Activated T-helper 17 cell treated with anti-CD3 and anti-CD28 coated beads, Interleukin-2, amount 50 U/mL, for 72 hours (primary cell): ENCODE measurements around the gene BCL6B. TPM values are rescaled to one million over a fixed set of nuclear protein-coding genes. Genes with fewer than 3 reads are reported as not detected.

Experiments used
- ATAC-seq: fragments of 150-1000 bp; cut with Tn5 transposase; replicated peaks from 2 replicates; pipeline ENCODE4 v1.10.0; 2021; ENCODE audit warnings: mild to moderate bottlenecking, moderate library complexity
- H3K27ac Mint-ChIP-seq: one replicate; pipeline ENCODE4 v1.8.0; 2022; ENCODE audit warnings: mixed read lengths
- H3K27me3 Mint-ChIP-seq: one replicate; pipeline ENCODE4 v1.8.0; 2022; ENCODE audit warnings: mixed read lengths
- H3K36me3 Mint-ChIP-seq: one replicate; pipeline ENCODE4 v1.8.0; 2022; ENCODE audit warnings: low read depth, mild to moderate bottlenecking, mixed read lengths
- H3K4me1 Mint-ChIP-seq: one replicate; pipeline ENCODE4 v1.8.0; 2022; ENCODE audit warnings: mixed read lengths
- H3K4me3 Mint-ChIP-seq: one replicate; pipeline ENCODE4 v1.8.0; 2022; ENCODE audit warnings: mild to moderate bottlenecking, mixed read lengths
- H3K9me3 Mint-ChIP-seq: one replicate; pipeline ENCODE4 v1.8.0; 2022; ENCODE audit warnings: mixed read lengths
- total RNA-seq, 2 donors: library from RNA; stranded (reverse); gene quantifications; one replicate each; pipeline ENCODE4 v1.2.3, GENCODE V29; 2022

Gene BCL6B
- total RNA-seq, 2 donors from 2014 or later: 0.50 to 2.3 TPM

- peaks cover 82% of the 10 kb centered on the region for H3K36me3 Mint-ChIP-seq
- H3K4me1 Mint-ChIP-seq: peaks cover 17% of the 10 kb centered on the region
- no peaks in the 10 kb centered on the region for H3K9me3 Mint-ChIP-seq
- H3K4me3 Mint-ChIP-seq: no peak overlapping the region
- H3K27ac Mint-ChIP-seq: peak overlapping the region; percentile 5
- H3K27me3 Mint-ChIP-seq: no peaks in the 10 kb centered on the region
- no peak for ATAC-seq
Observed at GRCh38 chr17:7001318-7001961, 21.4 kb upstream of the BCL6B start.

- no peak overlapping the region for H3K27ac Mint-ChIP-seq
- peaks cover 18% of the 10 kb centered on the region for H3K4me1 Mint-ChIP-seq
- no peak overlapping the region for H3K4me3 Mint-ChIP-seq
- no peak for ATAC-seq
- peaks cover 82% of the 10 kb centered on the region for H3K36me3 Mint-ChIP-seq
- H3K27me3 Mint-ChIP-seq: no peaks in the 10 kb centered on the region
- no peaks in the 10 kb centered on the region for H3K9me3 Mint-ChIP-seq
Observed at GRCh38 chr17:7002288-7003047, 20.4 kb upstream of the BCL6B start.

GRCh38 chr17:7003745-7004144 is 19.1 kb upstream of the BCL6B start:
- Mint-ChIP-seq H3K27me3 (no peaks in the 10 kb centered on the region), H3K4me3 (no peak overlapping the region), H3K4me1 (peaks cover 18% of the 10 kb centered on the region), H3K36me3 (peaks cover 79% of the 10 kb centered on the region), H3K27ac (no peak overlapping the region), H3K9me3 (no peaks in the 10 kb centered on the region)
- no peak for ATAC-seq

GRCh38 chr17:7004398-7005253 is 18.2 kb upstream of the BCL6B start:
- Mint-ChIP-seq H3K27ac (peak overlapping the region; percentile 1), H3K4me3 (no peak overlapping the region), H3K36me3 (peaks cover 78% of the 10 kb centered on the region), H3K4me1 (peaks cover 18% of the 10 kb centered on the region), H3K9me3 (no peaks in the 10 kb centered on the region), H3K27me3 (no peaks in the 10 kb centered on the region)
- peak; percentile 99 for ATAC-seq

DNA sequence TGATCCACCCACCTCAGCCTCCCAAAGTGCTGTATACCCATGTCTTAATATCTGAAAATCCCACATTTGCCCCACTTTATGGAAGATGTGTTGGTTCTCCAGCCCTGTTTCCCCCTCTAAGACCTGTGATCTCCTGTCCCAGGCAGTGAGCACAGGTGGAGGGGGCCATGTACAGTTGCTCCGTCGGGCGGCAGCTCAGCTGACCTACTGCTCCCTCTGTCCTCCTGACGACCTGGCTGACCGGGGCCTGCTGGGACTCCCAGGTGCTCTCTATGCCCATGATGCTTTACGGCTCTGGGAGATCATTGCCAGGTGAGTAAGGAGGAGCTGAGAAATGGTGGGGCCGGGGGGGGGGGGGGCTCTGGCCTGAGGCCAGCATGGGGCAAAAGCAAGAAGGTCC is 17.1 kb upstream of the BCL6B start:
- no peaks in the 10 kb centered on the region for H3K27me3 Mint-ChIP-seq
- H3K36me3 Mint-ChIP-seq: peaks cover 77% of the 10 kb centered on the region
- ATAC-seq: no peak
- H3K4me1 Mint-ChIP-seq: peaks cover 26% of the 10 kb centered on the region
- no peaks in the 10 kb centered on the region for H3K9me3 Mint-ChIP-seq
- H3K4me3 Mint-ChIP-seq: no peak overlapping the region
- H3K27ac Mint-ChIP-seq: no peak overlapping the region

GRCh38 chr17:7007143-7007542 is 15.7 kb upstream of the BCL6B start:
- H3K27ac Mint-ChIP-seq: peak overlapping the region; percentile 76
- H3K9me3 Mint-ChIP-seq: no peaks in the 10 kb centered on the region
- peaks cover 31% of the 10 kb centered on the region for H3K4me1 Mint-ChIP-seq

GRCh38 chr17:7010523-7010922 is 12.3 kb upstream of the BCL6B start:
- Mint-ChIP-seq H3K4me1 (peaks cover 24% of the 10 kb centered on the region), H3K36me3 (peaks cover 78% of the 10 kb centered on the region), H3K4me3 (peak overlapping the region; percentile 99), H3K27me3 (no peaks in the 10 kb centered on the region), H3K27ac (no peak overlapping the region), H3K9me3 (no peaks in the 10 kb centered on the region)
- no peak for ATAC-seq

More at GRCh38 chr17:7007143-7007542, 15.7 kb upstream of the BCL6B start:
- no peak overlapping the region for H3K4me3 Mint-ChIP-seq
- no peak for ATAC-seq
- no peaks in the 10 kb centered on the region for H3K27me3 Mint-ChIP-seq
- H3K36me3 Mint-ChIP-seq: peaks cover 70% of the 10 kb centered on the region

GRCh38 chr17:7011415-7011814 is 11.4 kb upstream of the BCL6B start:
- H3K36me3 Mint-ChIP-seq: peaks cover 83% of the 10 kb centered on the region
- peak overlapping the region; percentile 98 for H3K27ac Mint-ChIP-seq
- no peak for ATAC-seq
- peaks cover 24% of the 10 kb centered on the region for H3K4me1 Mint-ChIP-seq
- no peaks in the 10 kb centered on the region for H3K9me3 Mint-ChIP-seq
- no peaks in the 10 kb centered on the region for H3K27me3 Mint-ChIP-seq
- H3K4me3 Mint-ChIP-seq: peak overlapping the region; percentile 99

- no peaks in the 10 kb centered on the region for H3K9me3 Mint-ChIP-seq
- H3K27ac Mint-ChIP-seq: peak overlapping the region; percentile 98
- H3K4me1 Mint-ChIP-seq: peaks cover 23% of the 10 kb centered on the region
- H3K27me3 Mint-ChIP-seq: no peaks in the 10 kb centered on the region
- H3K4me3 Mint-ChIP-seq: peak overlapping the region; percentile 99
- H3K36me3 Mint-ChIP-seq: peaks cover 83% of the 10 kb centered on the region
- no peak for ATAC-seq
Observed at GRCh38 chr17:7011942-7012254, 11.0 kb upstream of the BCL6B start.

GRCh38 chr17:7014261-7014994 is 8.4 kb upstream of the BCL6B start:
- peaks cover 76% of the 10 kb centered on the region for H3K36me3 Mint-ChIP-seq
- H3K27ac Mint-ChIP-seq: peak overlapping the region; percentile 98
- ATAC-seq: peak; percentile 87
- H3K4me1 Mint-ChIP-seq: peaks cover 27% of the 10 kb centered on the region
- H3K27me3 Mint-ChIP-seq: no peaks in the 10 kb centered on the region
- H3K9me3 Mint-ChIP-seq: no peaks in the 10 kb centered on the region
- H3K4me3 Mint-ChIP-seq: peak overlapping the region; percentile 99

GRCh38 chr17:7014995-7015958 is 7.6 kb upstream of the BCL6B start:
- H3K36me3 Mint-ChIP-seq: peaks cover 67% of the 10 kb centered on the region
- no peaks in the 10 kb centered on the region for H3K9me3 Mint-ChIP-seq
- H3K4me3 Mint-ChIP-seq: peak overlapping the region; percentile 99
- peak; percentile 52 for ATAC-seq
- H3K27ac Mint-ChIP-seq: peak overlapping the region; percentile 98
- H3K27me3 Mint-ChIP-seq: no peaks in the 10 kb centered on the region
- H3K4me1 Mint-ChIP-seq: peaks cover 19% of the 10 kb centered on the region

DNA sequence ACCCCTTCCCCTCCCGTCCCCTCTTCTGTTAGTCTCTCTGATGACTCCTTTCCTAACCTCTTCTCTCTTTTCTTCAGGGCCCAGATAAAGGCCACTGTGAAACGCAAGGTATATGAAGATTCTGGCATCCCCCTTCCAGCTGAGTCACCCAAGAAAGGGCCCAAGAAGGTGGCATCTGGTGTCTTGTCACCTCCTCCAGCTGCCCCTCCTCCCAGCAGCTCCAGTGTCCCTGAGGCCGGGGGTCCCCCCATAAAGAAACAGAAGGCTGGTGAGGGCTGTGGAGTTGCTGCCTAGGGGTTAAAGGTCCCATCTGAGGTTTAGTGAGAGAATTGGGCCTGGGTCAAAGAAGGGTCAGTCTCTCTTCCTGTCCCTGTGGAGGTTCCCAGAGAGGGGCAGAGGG is 6.4 kb upstream of the BCL6B start:
- H3K36me3 Mint-ChIP-seq: peaks cover 63% of the 10 kb centered on the region
- H3K4me3 Mint-ChIP-seq: peak overlapping the region; percentile 99
- H3K27ac Mint-ChIP-seq: peak overlapping the region; percentile 98
- no peaks in the 10 kb centered on the region for H3K9me3 Mint-ChIP-seq
- no peaks in the 10 kb centered on the region for H3K27me3 Mint-ChIP-seq
- peaks cover 10% of the 10 kb centered on the region for H3K4me1 Mint-ChIP-seq
- ATAC-seq: no peak
